ENCODE data around the gene TMEM250.

GRCh38 chr9:136144450-136144849 is 25.8 kb upstream of the TMEM250 start:
- no peak for TF ChIP-seq POLR2A (IDR thresholded peaks at IDR 0.05)
- no peak for TF ChIP-seq CTCF (IDR thresholded peaks at IDR 0.05)

All from right lobe of liver (tissue), 4 donors.